Measurements from ENCODE around the gene SLC6A13. TPM values are rescaled to one million over a fixed set of nuclear protein-coding genes. Genes with fewer than 3 reads are reported as not detected.

SLC6A13 gene
- total RNA-seq, 1 donor = not detected

DNA sequence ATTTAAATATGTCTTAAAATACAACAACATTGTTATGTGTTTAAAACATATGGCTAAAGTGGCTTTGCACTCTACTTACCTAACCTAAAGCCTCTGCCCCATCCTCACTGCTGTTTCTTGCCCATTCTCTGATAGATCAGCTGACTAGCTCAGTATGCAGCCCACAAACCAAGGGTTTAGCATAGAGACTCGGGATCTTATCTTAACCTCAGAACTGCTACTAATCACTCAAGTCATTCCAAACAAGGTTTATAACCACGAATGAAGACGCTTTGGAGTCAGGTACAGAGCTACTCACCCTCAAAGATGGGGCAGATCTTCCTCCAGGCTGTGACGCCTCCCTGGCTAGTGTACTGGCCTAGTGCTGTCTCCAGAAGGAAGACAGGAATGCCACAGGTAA is 19.3 kb downstream of the SLC6A13 start:
- TF ChIP-seq, protein P1, sequence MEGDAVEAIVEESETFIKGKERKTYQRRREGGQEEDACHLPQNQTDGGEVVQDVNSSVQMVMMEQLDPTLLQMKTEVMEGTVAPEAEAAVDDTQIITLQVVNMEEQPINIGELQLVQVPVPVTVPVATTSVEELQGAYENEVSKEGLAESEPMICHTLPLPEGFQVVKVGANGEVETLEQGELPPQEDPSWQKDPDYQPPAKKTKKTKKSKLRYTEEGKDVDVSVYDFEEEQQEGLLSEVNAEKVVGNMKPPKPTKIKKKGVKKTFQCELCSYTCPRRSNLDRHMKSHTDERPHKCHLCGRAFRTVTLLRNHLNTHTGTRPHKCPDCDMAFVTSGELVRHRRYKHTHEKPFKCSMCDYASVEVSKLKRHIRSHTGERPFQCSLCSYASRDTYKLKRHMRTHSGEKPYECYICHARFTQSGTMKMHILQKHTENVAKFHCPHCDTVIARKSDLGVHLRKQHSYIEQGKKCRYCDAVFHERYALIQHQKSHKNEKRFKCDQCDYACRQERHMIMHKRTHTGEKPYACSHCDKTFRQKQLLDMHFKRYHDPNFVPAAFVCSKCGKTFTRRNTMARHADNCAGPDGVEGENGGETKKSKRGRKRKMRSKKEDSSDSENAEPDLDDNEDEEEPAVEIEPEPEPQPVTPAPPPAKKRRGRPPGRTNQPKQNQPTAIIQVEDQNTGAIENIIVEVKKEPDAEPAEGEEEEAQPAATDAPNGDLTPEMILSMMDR (IDR thresholded peaks at IDR 0.05; ENCODE audit: insufficient read depth, low read length) = no peak
- no peak for DNase-seq (ENCODE audit: low read depth)
- H3K4me3 ChIP-seq (ENCODE audit: low read depth, low read length) = no peak overlapping the region

DNA sequence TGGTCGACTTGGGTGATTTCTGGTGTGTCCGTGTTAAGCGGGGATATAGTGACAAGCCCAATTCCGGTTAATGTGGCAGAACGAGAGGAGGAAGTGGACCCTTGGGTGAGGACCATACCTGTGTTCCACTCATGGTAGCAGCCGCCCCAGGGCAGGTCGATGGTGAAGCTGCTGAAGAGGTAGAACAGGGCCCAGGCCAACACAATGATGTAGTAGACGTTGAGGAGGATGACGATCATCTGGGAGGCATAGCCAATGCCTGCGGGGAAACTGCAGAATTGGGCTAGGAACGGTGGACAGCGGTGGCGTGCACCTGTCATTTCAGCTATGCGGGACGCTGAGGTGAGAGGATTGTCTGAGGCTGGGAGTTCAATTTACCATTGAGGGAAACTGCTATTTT is 20.1 kb downstream of the SLC6A13 start:
- no peak for DNase-seq (ENCODE audit: low read depth)
- TF ChIP-seq, protein P1 (IDR thresholded peaks at IDR 0.05; ENCODE audit: insufficient read depth, low read length) = no peak

DNA sequence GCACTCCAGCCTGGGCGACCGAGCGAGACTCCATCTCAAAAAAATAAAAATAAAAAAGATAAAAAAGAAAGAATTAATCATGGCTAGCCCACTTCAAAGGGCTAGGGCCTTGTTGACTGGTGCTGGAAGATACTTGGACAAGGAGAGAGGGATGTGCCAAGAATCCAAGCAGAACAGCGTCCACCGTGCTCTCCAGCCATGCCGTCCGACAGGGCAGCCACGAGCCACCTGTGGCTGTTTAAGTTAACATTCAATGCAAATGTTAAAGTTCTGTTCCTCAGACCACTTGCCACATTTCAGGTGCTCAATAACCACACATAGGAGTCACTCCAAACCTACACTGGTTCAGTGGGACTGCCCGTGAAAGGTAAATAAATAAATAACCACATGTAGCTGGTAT is 21.4 kb downstream of the SLC6A13 start:
- H3K4me3 ChIP-seq (ENCODE audit: low read depth, low read length) = no peak overlapping the region
- TF ChIP-seq, protein P1 (IDR thresholded peaks at IDR 0.05; ENCODE audit: insufficient read depth, low read length) = no peak

More for the DNA sequence above, 20.1 kb downstream of the SLC6A13 start:
- H3K4me3 ChIP-seq (ENCODE audit: low read depth, low read length) = no peak overlapping the region

DNA sequence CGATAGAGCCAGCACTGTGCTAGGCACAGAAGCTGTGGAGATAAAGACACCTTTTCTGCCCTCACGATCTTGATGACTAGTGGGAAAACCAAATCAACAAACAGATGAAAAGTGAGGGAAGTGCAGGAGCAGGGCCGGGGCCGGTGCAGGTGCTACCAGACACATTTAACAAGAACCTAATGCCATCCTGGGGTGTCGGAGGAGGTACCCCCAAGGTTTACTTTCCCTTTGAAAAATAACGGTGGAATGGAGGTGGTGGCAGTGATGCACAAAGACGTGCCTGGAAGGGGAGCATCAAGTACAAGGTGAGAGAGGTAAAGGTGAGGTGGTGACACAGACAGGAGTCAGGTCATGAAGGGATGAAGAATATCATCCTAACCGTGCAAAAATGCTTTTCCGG is 22.1 kb downstream of the SLC6A13 start:
- DNase-seq (ENCODE audit: low read depth) = no peak
- TF ChIP-seq, protein P1 (IDR thresholded peaks at IDR 0.05; ENCODE audit: insufficient read depth, low read length) = no peak
- no peak overlapping the region for H3K4me3 ChIP-seq (ENCODE audit: low read depth, low read length)

More for the DNA sequence above, 21.4 kb downstream of the SLC6A13 start:
- DNase-seq (ENCODE audit: low read depth) = no peak

DNA sequence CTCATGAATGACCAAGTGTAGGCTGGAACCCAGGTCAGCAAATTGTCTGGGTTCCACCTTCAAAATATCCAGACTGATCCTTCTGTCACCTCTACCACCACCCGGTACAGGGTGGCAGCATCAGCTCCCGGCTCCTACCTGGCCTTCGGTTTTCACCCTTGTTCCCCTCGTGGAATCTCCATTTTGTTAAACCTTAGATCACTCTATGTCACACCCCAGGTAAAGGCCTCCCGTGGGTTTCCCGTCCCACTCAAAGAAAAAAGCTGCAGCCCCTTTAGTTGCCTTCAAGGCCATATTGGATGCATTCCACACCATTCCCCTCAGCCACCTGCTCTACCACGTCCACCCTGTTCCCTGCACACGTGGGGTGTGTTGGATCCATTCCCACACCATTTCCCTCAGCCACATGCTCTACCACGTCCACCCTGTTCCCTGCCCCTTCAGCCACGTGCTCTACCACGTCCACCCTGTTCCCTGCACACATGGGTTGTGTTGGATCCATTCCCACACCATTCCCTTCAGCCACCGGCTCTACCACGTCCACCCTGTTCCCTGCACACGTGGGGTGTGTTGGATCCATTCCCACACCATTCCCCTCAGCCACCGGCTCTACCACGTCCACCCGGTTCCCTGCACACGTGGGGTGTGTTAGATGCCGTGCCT is 23.8 kb downstream of the SLC6A13 start:
- no peak for DNase-seq (ENCODE audit: low read depth)
- H3K4me3 ChIP-seq (ENCODE audit: low read depth, low read length) = no peak overlapping the region
- TF ChIP-seq, protein P1 (IDR thresholded peaks at IDR 0.05; ENCODE audit: insufficient read depth, low read length) = no peak

DNA sequence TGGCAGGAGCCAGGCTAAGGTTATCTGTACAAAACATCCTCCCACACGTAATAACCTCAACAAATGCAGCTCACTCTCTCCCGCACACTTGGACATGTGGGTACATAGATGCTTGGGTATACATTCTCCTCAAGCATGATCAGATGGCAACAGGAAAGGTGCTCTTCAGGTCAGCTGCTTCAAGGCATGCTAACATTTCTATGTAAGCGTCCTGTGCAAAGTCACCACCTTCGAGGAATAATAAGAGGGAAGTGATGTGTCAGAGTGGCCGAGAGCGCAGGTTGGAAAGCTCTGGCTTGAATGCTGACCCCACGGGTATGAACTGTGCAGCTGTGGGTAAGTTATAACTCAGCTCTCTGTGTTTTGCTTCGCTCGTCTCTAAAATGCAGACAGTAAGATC is 24.5 kb downstream of the SLC6A13 start:
- no peak for DNase-seq (ENCODE audit: low read depth)
- TF ChIP-seq, protein P1 (IDR thresholded peaks at IDR 0.05; ENCODE audit: insufficient read depth, low read length) = no peak
- H3K4me3 ChIP-seq (ENCODE audit: low read depth, low read length) = no peak overlapping the region

All from fibroblast of the aortic adventitia (primary cell).